ENCODE data around the gene ZNF610.
A peak's percentile ranks its signal among the peaks of the same experiment; 100 is the strongest.
"Not testable (repeated sequence)": the region's sequence is repeated elsewhere in the genome, so short reads cannot be mapped to it uniquely, and the experiment has no call there.

ZNF610 gene

GRCh38 chr19:52336117-52336790 is at the start of gene ZNF610:
TSS of gene ZNF610 (plus strand) at chr19:52336243. CDS start at chr19:52349173, 12,930 bp downstream.
- DNase-seq = peak; percentile 9

GRCh38 chr19:52286256-52286655 is 49.8 kb upstream of the ZNF610 start:
- no peak for DNase-seq

GRCh38 chr19:52291781-52292180 is 44.3 kb upstream of the ZNF610 start:
- DNase-seq = no peak

GRCh38 chr19:52292946-52293345 is 43.1 kb upstream of the ZNF610 start:
- DNase-seq = not testable (repeated sequence)

- DNase-seq = no peak
Measured at GRCh38 chr19:52296400-52296772, 39.7 kb upstream of the ZNF610 start.

GRCh38 chr19:52296773-52297600 is 39.1 kb upstream of the ZNF610 start, which contains the start of gene ZNF480:
TSS of gene ZNF480 (plus strand) at chr19:52297169. CDS start at chr19:52300413, 3,244 bp downstream.
- peak; percentile 48 for DNase-seq

GRCh38 chr19:52297601-52298364 is 38.3 kb upstream of the ZNF610 start:
- no peak for DNase-seq

- no peak for DNase-seq
Measured at GRCh38 chr19:52307275-52307674, 28.8 kb upstream of the ZNF610 start.

- DNase-seq = no peak
Measured at GRCh38 chr19:52322429-52322828, 13.6 kb upstream of the ZNF610 start.

GRCh38 chr19:52331757-52332156 is 4.3 kb upstream of the ZNF610 start:
- DNase-seq = no peak

- no peak for DNase-seq
Measured at GRCh38 chr19:52335768-52336116, 301 bp upstream of the ZNF610 start.

- no peak for DNase-seq
Measured at GRCh38 chr19:52336791-52337381, 843 bp downstream of the ZNF610 start.

- DNase-seq = not testable (repeated sequence)
Measured at GRCh38 chr19:52339022-52339421, 3.0 kb downstream of the ZNF610 start.

GRCh38 chr19:52343548-52343947 is 7.5 kb downstream of the ZNF610 start:
- no peak for DNase-seq

GRCh38 chr19:52345162-52345561 is 9.1 kb downstream of the ZNF610 start:
- DNase-seq = no peak

GRCh38 chr19:52351512-52351911 is 15.5 kb downstream of the ZNF610 start:
- DNase-seq = no peak

- DNase-seq = no peak
Measured at GRCh38 chr19:52366414-52366824, 30.4 kb downstream of the ZNF610 start.

- no peak for DNase-seq
Measured at GRCh38 chr19:52369559-52370340, 33.7 kb downstream of the ZNF610 start, which contains the start of gene ZNF880. TSS of gene ZNF880 (plus strand) at chr19:52369923. CDS start at chr19:52369966, 43 bp downstream.

- no peak for DNase-seq
Measured at GRCh38 chr19:52370341-52370710, 34.3 kb downstream of the ZNF610 start.

GRCh38 chr19:52391135-52391534 is 55.1 kb downstream of the ZNF610 start:
- no peak for DNase-seq

GRCh38 chr19:52397310-52398080 is 61.5 kb downstream of the ZNF610 start, which contains the start of gene ZNF528:
TSS of gene ZNF528 (plus strand) at chr19:52397849. CDS start at chr19:52402014, 4,165 bp downstream.
- no peak for DNase-seq

All from NCI-H1694 (cell line).